DND-41 (cell line): ENCODE results near the gene PAK5.

Experiments used
- CTCF ChIP-seq: IDR thresholded peaks from 2 replicates; pipeline ENCODE4 v1.5.1; 2012; ENCODE audit warnings: borderline replicate concordance, low read length, moderate library complexity, mild to moderate bottlenecking; ENCODE audit not compliant: poor library complexity, severe bottlenecking; ENCODE audit errors: extremely low read depth
- EZH2 ChIP-seq: IDR thresholded peaks from 3 replicates; pipeline ENCODE4 v1.6.1; 2012; ENCODE audit warnings: borderline replicate concordance, low read depth, mild to moderate bottlenecking, moderate library complexity, low read length, inconsistent platforms; ENCODE audit not compliant: severe bottlenecking

DNA sequence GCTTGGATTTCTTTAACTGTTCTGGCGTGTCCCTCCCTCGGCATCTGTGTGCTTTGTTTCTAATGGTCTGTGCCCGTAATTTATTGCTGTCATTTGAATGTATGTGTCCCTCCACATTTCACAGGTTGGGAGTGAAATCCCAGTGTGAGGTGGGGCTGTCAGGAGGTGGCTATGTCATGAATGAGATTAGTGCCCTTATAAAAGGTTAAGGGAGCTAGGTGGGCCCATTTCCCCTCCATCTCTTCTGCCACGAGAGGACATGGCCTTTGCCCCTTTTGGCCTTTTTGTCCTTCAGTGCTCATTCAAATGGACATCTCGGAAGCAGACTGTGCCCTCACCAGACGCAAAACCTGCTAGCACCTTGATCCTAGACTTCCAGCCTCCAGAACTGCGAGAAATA is 228.2 kb downstream of the PAK5 start:
- no peak for TF ChIP-seq CTCF
- no peak for TF ChIP-seq EZH2
